AG09309 (cell line): ENCODE measurements around the gene B4GALNT4.

Source experiments
- DNase-seq: peaks from one replicate; pipeline ENCODE4 v3.0.0-alpha.2; 2010; ENCODE audit warnings: low read depth
- H3K4me3 ChIP-seq: 2 replicates; pipeline ENCODE4 v1.5.1; 2011; ENCODE audit warnings: mild to moderate bottlenecking, low read depth, low read length, moderate library complexity; ENCODE audit not compliant: control insufficient read depth
- CTCF ChIP-seq: IDR thresholded peaks from 2 replicates; pipeline ENCODE4 v1.5.1; 2011; ENCODE audit warnings: mild to moderate bottlenecking, low read depth, low read length, inconsistent platforms; ENCODE audit not compliant: insufficient read depth, control insufficient read depth; ENCODE audit errors: missing control alignments

B4GALNT4 gene

GRCh38 chr11:417652-418342 lies 48.5 kb downstream of the B4GALNT4 start:
- DNase-seq: no peak
- no peak overlapping the region for H3K4me3 ChIP-seq
- no peak for TF ChIP-seq CTCF

- H3K4me3 ChIP-seq: no peak overlapping the region
- no peak for DNase-seq
- no peak for TF ChIP-seq CTCF
These were observed 49.3 kb downstream of the B4GALNT4 start for GRCh38 chr11:418343-419247.

GRCh38 chr11:419248-420005 lies 50.1 kb downstream of the B4GALNT4 start:
- no peak for DNase-seq
- no peak for TF ChIP-seq CTCF
- no peak overlapping the region for H3K4me3 ChIP-seq

GRCh38 chr11:420054-420910 lies 51.0 kb downstream of the B4GALNT4 start:
- no peak for TF ChIP-seq CTCF
- no peak overlapping the region for H3K4me3 ChIP-seq
- no peak for DNase-seq

- TF ChIP-seq CTCF: no peak
- H3K4me3 ChIP-seq: no peak overlapping the region
- no peak for DNase-seq
These were observed 51.6 kb downstream of the B4GALNT4 start for GRCh38 chr11:420911-421321.

GRCh38 chr11:422249-422656 lies 53.0 kb downstream of the B4GALNT4 start:
- H3K4me3 ChIP-seq: no peak overlapping the region
- no peak for DNase-seq
- no peak for TF ChIP-seq CTCF
